DND-41 (cell line): ENCODE measurements around the gene REG3G.
A peak's percentile ranks its signal among the peaks of the same experiment; 100 is the strongest.
"Not testable (repeated sequence)": the region's sequence is repeated elsewhere in the genome, so short reads cannot be mapped to it uniquely, and the experiment has no call there.

Source experiments
- ATAC-seq: fragments of 200-7000 bp; cut with Tn5 transposase; 3 replicates; pipeline ENCODE4 v1.9.1; 2021; ENCODE audit warnings: low read depth; ENCODE audit not compliant: insufficient read depth
- DNase-seq: peaks from one replicate; pipeline ENCODE4 v3.0.0-alpha.2; 2020
- H2AFZ ChIP-seq: 2 replicates; pipeline ENCODE4 v1.6.0; 2012; ENCODE audit warnings: low read depth, low read length
- H3K27ac ChIP-seq: 2 replicates; pipeline ENCODE4 v1.5.1; 2012; ENCODE audit warnings: low read length, inconsistent platforms
- H3K27me3 ChIP-seq: fragments of 200-600 bp; sonication (generic); 2 replicates; pipeline ENCODE4 v1.6.0; 2012; ENCODE audit warnings: low read length, mild to moderate bottlenecking, inconsistent platforms; ENCODE audit not compliant: insufficient read depth, poor library complexity
- H3K36me3 ChIP-seq: 2 replicates; pipeline ENCODE4 v1.5.1; 2012; ENCODE audit warnings: low read length, inconsistent platforms; ENCODE audit not compliant: insufficient read depth
- H3K4me1 ChIP-seq: 2 replicates; pipeline ENCODE4 v1.5.1; 2012; ENCODE audit warnings: mild to moderate bottlenecking, low read length; ENCODE audit not compliant: insufficient read depth
- H3K4me2 ChIP-seq: 2 replicates; pipeline ENCODE4 v1.6.0; 2012; ENCODE audit warnings: mild to moderate bottlenecking, moderate library complexity, low read length, inconsistent platforms; ENCODE audit not compliant: insufficient read depth
- H3K4me3 ChIP-seq, 2 experiments: fragments of 200-600 bp in 1 of 2; shearing (Covaris generic) in 1 of 2; 2 replicates each; pipeline ENCODE4 v1.5.1; 2012 to 2016; ENCODE audit warnings: inconsistent platforms in 2 of 2, low read length in 2 of 2, mild to moderate bottlenecking in 2 of 2, low read depth in 1 of 2, moderate library complexity in 1 of 2
- H3K79me2 ChIP-seq: 2 replicates; pipeline ENCODE4 v1.6.0; 2012; ENCODE audit warnings: low read length, inconsistent platforms; ENCODE audit not compliant: insufficient read depth
- H3K9ac ChIP-seq: 2 replicates; pipeline ENCODE4 v1.6.0; 2012; ENCODE audit warnings: low read depth, mild to moderate bottlenecking, inconsistent platforms, low read length, moderate library complexity
- H3K9me3 ChIP-seq: 2 replicates; pipeline ENCODE4 v1.5.1; 2012; ENCODE audit warnings: low read length, moderate library complexity, mild to moderate bottlenecking, inconsistent platforms; ENCODE audit not compliant: insufficient read depth, severe bottlenecking
- H4K20me1 ChIP-seq: 2 replicates; pipeline ENCODE4 v1.6.0; 2012; ENCODE audit warnings: low read length; ENCODE audit not compliant: insufficient read depth
- CTCF ChIP-seq: IDR thresholded peaks from 2 replicates; pipeline ENCODE4 v1.5.1; 2012; ENCODE audit warnings: borderline replicate concordance, low read length, moderate library complexity, mild to moderate bottlenecking; ENCODE audit not compliant: poor library complexity, severe bottlenecking; ENCODE audit errors: extremely low read depth
- EZH2 ChIP-seq: IDR thresholded peaks from 3 replicates; pipeline ENCODE4 v1.6.1; 2012; ENCODE audit warnings: borderline replicate concordance, low read depth, mild to moderate bottlenecking, moderate library complexity, low read length, inconsistent platforms; ENCODE audit not compliant: severe bottlenecking

The REG3G gene

GRCh38 chr2:79039944-79040343 lies 14.4 kb downstream of the REG3G start:
- no peaks in the 10 kb centered on the region for H3K79me2 ChIP-seq
- no peak overlapping the region for H3K4me2 ChIP-seq
- H3K9ac ChIP-seq, result no peak overlapping the region
- TF ChIP-seq CTCF (no peak), EZH2 (no peak)
- H2AFZ ChIP-seq, result no peak overlapping the region
- no peaks in the 10 kb centered on the region for H3K9me3 ChIP-seq
- no peaks in the 10 kb centered on the region for H3K36me3 ChIP-seq
- H3K4me3 ChIP-seq, result no peak overlapping the region
- DNase-seq, result no peak
- no peaks in the 10 kb centered on the region for H3K4me1 ChIP-seq
- H4K20me1 ChIP-seq, result no peaks in the 10 kb centered on the region
- no peaks in the 10 kb centered on the region for H3K27me3 ChIP-seq
- no peak for ATAC-seq
- no peak overlapping the region for H3K27ac ChIP-seq

- no peak overlapping the region for H3K4me2 ChIP-seq
- no peaks in the 10 kb centered on the region for H3K27me3 ChIP-seq
- no peak overlapping the region for H3K4me3 ChIP-seq
- H3K79me2 ChIP-seq, result no peaks in the 10 kb centered on the region
- H3K9ac ChIP-seq, result no peak overlapping the region
- H3K36me3 ChIP-seq, result no peaks in the 10 kb centered on the region
- no peaks in the 10 kb centered on the region for H4K20me1 ChIP-seq
- TF ChIP-seq CTCF (peak; percentile 27), EZH2 (no peak)
- no peaks in the 10 kb centered on the region for H3K4me1 ChIP-seq
- no peak overlapping the region for H3K27ac ChIP-seq
- no peaks in the 10 kb centered on the region for H3K9me3 ChIP-seq
- no peak overlapping the region for H2AFZ ChIP-seq
- ATAC-seq (no peak), DNase-seq (no peak)
Measured at GRCh38 chr2:79041032-79041448, 15.5 kb downstream of the REG3G start.

GRCh38 chr2:79053486-79053885 lies 28.0 kb downstream of the REG3G start:
- H3K4me3 ChIP-seq, H3K27me3 ChIP-seq, H3K9ac ChIP-seq, H3K4me2 ChIP-seq, H3K4me1 ChIP-seq, H4K20me1 ChIP-seq, H3K27ac ChIP-seq, DNase-seq, H3K9me3 ChIP-seq, H3K79me2 ChIP-seq, H2AFZ ChIP-seq, ATAC-seq, H3K36me3 ChIP-seq: not testable (repeated sequence)

GRCh38 chr2:79054769-79055168 lies 29.3 kb downstream of the REG3G start:
- H3K9ac ChIP-seq, DNase-seq, H3K9me3 ChIP-seq, ATAC-seq, H4K20me1 ChIP-seq, H3K4me2 ChIP-seq, H3K4me3 ChIP-seq, H3K27ac ChIP-seq, H3K36me3 ChIP-seq, H3K79me2 ChIP-seq, H3K27me3 ChIP-seq, H2AFZ ChIP-seq, H3K4me1 ChIP-seq: not testable (repeated sequence)
